ENCODE measurements around the gene ABCC4.
A peak's percentile ranks its signal among the peaks of the same experiment; 100 is the strongest.

ABCC4 gene

GRCh38 chr13:95035311-95036109 is 265.7 kb downstream of the ABCC4 start:
- peak; percentile 53 for DNase-seq (ENCODE audit: low read depth)
- no peak for TF ChIP-seq CTCF (conservative IDR thresholded peaks at IDR 0.05; ENCODE audit: low read depth, low read length)

DNA sequence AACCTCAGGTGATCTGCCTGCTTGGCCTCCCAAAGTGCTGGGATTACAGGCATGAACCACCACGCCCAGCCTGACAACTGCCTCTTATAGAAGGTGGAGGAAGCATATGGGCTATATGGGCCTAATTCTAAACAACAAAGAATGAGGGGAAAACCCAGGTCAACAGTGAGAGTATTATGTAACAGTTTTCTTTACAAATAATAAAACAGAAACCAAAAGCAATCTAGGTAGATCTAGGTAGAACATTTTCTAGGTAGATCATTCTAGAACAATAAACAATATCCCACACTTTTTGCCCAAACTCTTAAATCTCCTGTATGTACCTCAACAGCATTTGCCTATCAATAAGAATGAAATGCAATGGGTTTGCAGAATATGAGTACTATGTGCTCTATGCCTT is 267.4 kb downstream of the ABCC4 start:
- no peak for DNase-seq (ENCODE audit: low read depth)
- no peak overlapping the region for H3K4me3 ChIP-seq (ENCODE audit: low read length)
- TF ChIP-seq CTCF (conservative IDR thresholded peaks at IDR 0.05; ENCODE audit: low read depth, low read length): no peak

More at GRCh38 chr13:95035311-95036109, 265.7 kb downstream of the ABCC4 start:
- H3K4me3 ChIP-seq (ENCODE audit: low read length): no peak overlapping the region

GRCh38 chr13:95032121-95032520 is 269.1 kb downstream of the ABCC4 start:
- DNase-seq (ENCODE audit: low read depth): no peak
- TF ChIP-seq CTCF (conservative IDR thresholded peaks at IDR 0.05; ENCODE audit: low read depth, low read length): no peak
- H3K4me3 ChIP-seq (ENCODE audit: low read length): no peak overlapping the region

DNA sequence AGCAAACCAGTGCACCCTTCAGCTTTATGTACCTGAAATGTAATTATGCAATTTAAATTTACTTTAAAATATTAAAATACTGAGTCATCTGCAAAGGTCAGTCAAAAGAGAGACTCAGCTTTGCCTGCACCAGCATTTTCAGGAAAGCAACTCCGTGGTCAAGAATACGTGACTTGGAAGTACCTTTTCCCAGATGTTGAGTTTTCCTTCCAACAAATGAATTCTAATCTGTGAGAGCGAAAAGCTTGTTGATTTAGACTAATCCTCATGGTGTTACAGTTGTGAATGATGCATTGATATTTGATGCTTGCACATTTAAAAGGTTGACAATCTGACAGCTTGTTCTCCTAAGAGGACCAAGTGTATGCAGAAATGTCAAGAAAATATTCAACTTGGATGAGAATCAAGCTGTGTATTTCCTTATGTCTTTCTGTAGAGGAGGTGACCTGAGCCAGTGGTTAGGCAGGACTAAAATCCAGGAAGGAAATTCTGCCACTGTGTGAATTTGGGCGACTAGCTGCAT is 270.4 kb downstream of the ABCC4 start:
- DNase-seq (ENCODE audit: low read depth): no peak
- no peak overlapping the region for H3K4me3 ChIP-seq (ENCODE audit: low read length)
- no peak for TF ChIP-seq CTCF (conservative IDR thresholded peaks at IDR 0.05; ENCODE audit: low read depth, low read length)

DNA sequence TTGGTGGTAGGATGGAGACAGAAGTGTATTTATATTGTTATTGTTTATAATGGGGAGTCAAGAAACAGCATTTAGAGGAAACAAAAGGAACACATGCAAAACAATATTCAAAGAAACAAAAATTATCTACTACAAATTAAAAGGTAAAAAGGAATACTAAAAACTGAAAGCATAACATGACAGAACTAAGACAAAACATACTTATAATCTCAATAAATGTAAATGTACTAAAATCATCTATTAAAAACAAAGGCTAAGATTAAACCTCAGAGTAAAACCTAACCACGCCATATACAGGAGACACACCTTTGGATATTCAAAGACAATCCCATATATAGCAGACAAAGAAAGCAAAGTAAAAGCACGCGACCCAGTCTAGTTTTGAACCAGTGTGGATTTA is 273.6 kb downstream of the ABCC4 start:
- DNase-seq (ENCODE audit: low read depth): no peak
- no peak overlapping the region for H3K4me3 ChIP-seq (ENCODE audit: low read length)
- TF ChIP-seq CTCF (conservative IDR thresholded peaks at IDR 0.05; ENCODE audit: low read depth, low read length): no peak

GRCh38 chr13:95025116-95025515 is 276.1 kb downstream of the ABCC4 start:
- no peak for TF ChIP-seq CTCF (conservative IDR thresholded peaks at IDR 0.05; ENCODE audit: low read depth, low read length)
- H3K4me3 ChIP-seq (ENCODE audit: low read length): no peak overlapping the region
- no peak for DNase-seq (ENCODE audit: low read depth)

DNA sequence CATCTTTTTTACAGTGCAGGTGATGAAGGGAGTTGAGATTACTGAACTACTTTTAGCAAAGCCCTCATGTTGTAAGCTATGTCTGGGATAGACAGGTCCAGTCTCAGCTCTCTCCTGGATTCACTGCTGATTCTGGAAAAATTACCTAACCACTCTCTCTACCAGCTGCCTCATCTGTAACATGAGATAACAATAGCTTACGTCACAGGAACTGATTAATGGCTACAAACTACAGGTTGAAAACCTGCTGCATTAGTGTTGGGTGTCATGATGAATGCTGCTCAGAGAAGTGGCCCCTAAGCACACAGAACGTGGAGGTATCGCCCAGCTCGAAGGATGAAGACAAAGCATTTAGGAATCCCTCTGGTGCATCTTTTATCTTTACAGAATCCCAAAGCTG is 277.8 kb downstream of the ABCC4 start:
- no peak for TF ChIP-seq CTCF (conservative IDR thresholded peaks at IDR 0.05; ENCODE audit: low read depth, low read length)
- DNase-seq (ENCODE audit: low read depth): no peak
- H3K4me3 ChIP-seq (ENCODE audit: low read length): no peak overlapping the region

Measured in retinal pigment epithelial cell (primary cell).